Measurements from ENCODE around the gene HNRNPC.
"Not testable (repeated sequence)": the region's sequence is repeated elsewhere in the genome, so short reads cannot be mapped to it uniquely, and the experiment has no call there.

HNRNPC gene

GRCh38 chr14:21299562-21300130 is 30.4 kb upstream of the HNRNPC start:
- H3K4me3 ChIP-seq (ENCODE audit: low read length), result no peak overlapping the region
- TF ChIP-seq CTCF (IDR thresholded peaks at IDR 0.05; ENCODE audit: low read depth, low read length) (no peak), EZH2phosphoT487 (IDR thresholded peaks at IDR 0.05; ENCODE audit: low read depth) (no peak)
- H3K36me3 ChIP-seq (replicated peaks; ENCODE audit: low read depth, low read length), result no peaks in the 10 kb centered on the region
- no peak overlapping the region for H3K9ac ChIP-seq (ENCODE audit: low read length)
- H3K27me3 ChIP-seq (ENCODE audit: low read depth, low read length), result peaks cover 7% of the 10 kb centered on the region; the same call in 1 of the 2 replicates
- peaks cover 14% of the 10 kb centered on the region for H3K4me1 ChIP-seq (ENCODE audit: low read length)
- H3K4me2 ChIP-seq (ENCODE audit: low read length), result no peak overlapping the region
- no peak overlapping the region for H2AFZ ChIP-seq (ENCODE audit: low read depth, low read length)
- no peaks in the 10 kb centered on the region for H4K20me1 ChIP-seq (ENCODE audit: insufficient read depth, low read length)
- no peaks in the 10 kb centered on the region for H3K9me3 ChIP-seq (ENCODE audit: insufficient read depth, low read length)
- H3K27ac ChIP-seq (ENCODE audit: low read length), result no peak overlapping the region
- H3K79me2 ChIP-seq (ENCODE audit: low read length), result no peaks in the 10 kb centered on the region

GRCh38 chr14:21298358-21298757 is 29.1 kb upstream of the HNRNPC start:
- Histone ChIP-seq H3K36me3 (replicated peaks; ENCODE audit: low read depth, low read length) (no peaks in the 10 kb centered on the region), H3K4me3 (ENCODE audit: low read length) (no peak overlapping the region), H3K9ac (ENCODE audit: low read length) (no peak overlapping the region), H3K4me2 (ENCODE audit: low read length) (no peak overlapping the region), H3K27me3 (ENCODE audit: low read depth, low read length) (peaks cover 7% of the 10 kb centered on the region; the same call in 1 of the 2 replicates), H4K20me1 (ENCODE audit: insufficient read depth, low read length) (no peaks in the 10 kb centered on the region), H3K27ac (ENCODE audit: low read length) (no peak overlapping the region), H3K9me3 (ENCODE audit: insufficient read depth, low read length) (no peaks in the 10 kb centered on the region), H3K79me2 (ENCODE audit: low read length) (no peaks in the 10 kb centered on the region), H2AFZ (ENCODE audit: low read depth, low read length) (no peak overlapping the region), H3K4me1 (ENCODE audit: low read length) (peaks cover 14% of the 10 kb centered on the region)
- TF ChIP-seq CTCF (IDR thresholded peaks at IDR 0.05; ENCODE audit: low read depth, low read length) (no peak), EZH2phosphoT487 (IDR thresholded peaks at IDR 0.05; ENCODE audit: low read depth) (no peak)

- H3K27ac ChIP-seq (ENCODE audit: low read length); H3K9ac ChIP-seq (ENCODE audit: low read length); H2AFZ ChIP-seq (ENCODE audit: low read depth, low read length); H4K20me1 ChIP-seq (ENCODE audit: insufficient read depth, low read length); H3K9me3 ChIP-seq (ENCODE audit: insufficient read depth, low read length); H3K36me3 ChIP-seq (replicated peaks; ENCODE audit: low read depth, low read length); H3K79me2 ChIP-seq (ENCODE audit: low read length); H3K4me1 ChIP-seq (ENCODE audit: low read length); H3K4me2 ChIP-seq (ENCODE audit: low read length); H3K4me3 ChIP-seq (ENCODE audit: low read length); H3K27me3 ChIP-seq (ENCODE audit: low read depth, low read length): not testable (repeated sequence)
Measured at GRCh38 chr14:21294026-21294425, 24.8 kb upstream of the HNRNPC start.

GRCh38 chr14:21287168-21287567 is 17.9 kb upstream of the HNRNPC start:
- no peaks in the 10 kb centered on the region for H3K4me1 ChIP-seq (ENCODE audit: low read length)
- H4K20me1 ChIP-seq (ENCODE audit: insufficient read depth, low read length), result no peaks in the 10 kb centered on the region
- no peak overlapping the region for H3K27ac ChIP-seq (ENCODE audit: low read length)
- H3K27me3 ChIP-seq (ENCODE audit: low read depth, low read length), result no peaks in the 10 kb centered on the region
- H3K9me3 ChIP-seq (ENCODE audit: insufficient read depth, low read length), result no peaks in the 10 kb centered on the region
- no peak overlapping the region for H3K4me2 ChIP-seq (ENCODE audit: low read length)
- no peaks in the 10 kb centered on the region for H3K36me3 ChIP-seq (replicated peaks; ENCODE audit: low read depth, low read length)
- TF ChIP-seq CTCF (IDR thresholded peaks at IDR 0.05; ENCODE audit: low read depth, low read length), result no peak
- no peak for TF ChIP-seq EZH2phosphoT487 (IDR thresholded peaks at IDR 0.05; ENCODE audit: low read depth)
- no peak overlapping the region for H3K9ac ChIP-seq (ENCODE audit: low read length)
- no peaks in the 10 kb centered on the region for H3K79me2 ChIP-seq (ENCODE audit: low read length)
- no peak overlapping the region for H3K4me3 ChIP-seq (ENCODE audit: low read length)
- H2AFZ ChIP-seq (ENCODE audit: low read depth, low read length), result no peak overlapping the region

GRCh38 chr14:21286516-21286915 is 17.3 kb upstream of the HNRNPC start:
- not testable (repeated sequence) for H2AFZ ChIP-seq (ENCODE audit: low read depth, low read length); H3K27me3 ChIP-seq (ENCODE audit: low read depth, low read length); H3K4me1 ChIP-seq (ENCODE audit: low read length); H4K20me1 ChIP-seq (ENCODE audit: insufficient read depth, low read length); H3K9ac ChIP-seq (ENCODE audit: low read length); H3K4me2 ChIP-seq (ENCODE audit: low read length); H3K9me3 ChIP-seq (ENCODE audit: insufficient read depth, low read length); H3K4me3 ChIP-seq (ENCODE audit: low read length); H3K36me3 ChIP-seq (replicated peaks; ENCODE audit: low read depth, low read length); H3K79me2 ChIP-seq (ENCODE audit: low read length); H3K27ac ChIP-seq (ENCODE audit: low read length)

- H4K20me1 ChIP-seq (ENCODE audit: insufficient read depth, low read length); H3K4me3 ChIP-seq (ENCODE audit: low read length); H3K79me2 ChIP-seq (ENCODE audit: low read length); H3K4me1 ChIP-seq (ENCODE audit: low read length); H3K27ac ChIP-seq (ENCODE audit: low read length); H3K27me3 ChIP-seq (ENCODE audit: low read depth, low read length); H3K4me2 ChIP-seq (ENCODE audit: low read length); H3K9ac ChIP-seq (ENCODE audit: low read length); H3K36me3 ChIP-seq (replicated peaks; ENCODE audit: low read depth, low read length); H3K9me3 ChIP-seq (ENCODE audit: insufficient read depth, low read length); H2AFZ ChIP-seq (ENCODE audit: low read depth, low read length): not testable (repeated sequence)
Measured at GRCh38 chr14:21281917-21282316, 12.7 kb upstream of the HNRNPC start.

Data from OCI-LY3 (cell line).